Glomerular visceral epithelial cell (primary cell): ENCODE measurements around the gene VAC14.

ENCODE experiments used
- DNase-seq: peaks from one replicate; pipeline ENCODE4 v3.0.0-alpha.2; 2016; ENCODE audit errors: extremely low spot score

Gene VAC14

DNA sequence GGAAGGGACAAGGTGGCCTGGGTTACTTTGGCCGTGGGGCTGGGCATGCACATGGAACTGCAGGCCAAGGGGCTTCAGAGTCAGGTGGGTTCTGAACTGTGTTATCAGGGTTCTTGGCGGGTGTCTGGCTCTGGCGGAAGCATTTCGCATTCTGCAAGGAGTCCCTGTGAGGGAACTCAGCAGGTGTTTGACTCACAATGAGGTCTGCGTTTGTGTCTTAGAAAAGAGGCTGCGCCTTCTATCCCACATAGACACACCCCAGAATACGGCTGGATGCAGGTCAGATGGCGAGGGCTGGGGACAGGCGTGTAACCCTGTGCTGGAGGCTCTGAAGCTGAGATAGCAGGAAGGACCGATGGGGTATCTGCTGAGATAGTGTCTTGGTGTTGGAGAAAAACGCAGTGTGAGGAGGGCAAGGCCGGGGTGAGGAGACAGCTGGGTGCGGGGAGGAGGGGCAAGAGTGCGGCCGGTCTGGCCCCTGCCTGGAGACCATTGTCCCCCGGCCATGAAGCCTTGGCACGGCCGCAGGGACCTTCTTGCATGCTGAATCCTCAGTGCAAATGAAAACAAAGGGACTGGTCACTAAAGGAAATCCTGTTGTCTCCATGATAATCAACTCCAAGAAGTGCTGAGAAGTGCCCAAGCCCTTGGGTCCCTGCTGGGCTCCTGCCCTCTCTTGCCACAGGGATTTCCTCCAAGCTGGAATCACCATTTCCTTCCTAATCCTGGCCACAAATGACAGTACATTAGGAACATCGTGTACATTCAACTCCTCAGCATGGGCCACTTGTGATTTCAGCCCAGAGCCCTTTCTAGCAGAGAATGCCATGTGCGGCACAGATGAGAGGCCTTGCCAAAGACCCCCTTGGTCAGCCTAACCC, 92.4 kb downstream of the VAC14 start:
- DNase-seq: no peak

DNA sequence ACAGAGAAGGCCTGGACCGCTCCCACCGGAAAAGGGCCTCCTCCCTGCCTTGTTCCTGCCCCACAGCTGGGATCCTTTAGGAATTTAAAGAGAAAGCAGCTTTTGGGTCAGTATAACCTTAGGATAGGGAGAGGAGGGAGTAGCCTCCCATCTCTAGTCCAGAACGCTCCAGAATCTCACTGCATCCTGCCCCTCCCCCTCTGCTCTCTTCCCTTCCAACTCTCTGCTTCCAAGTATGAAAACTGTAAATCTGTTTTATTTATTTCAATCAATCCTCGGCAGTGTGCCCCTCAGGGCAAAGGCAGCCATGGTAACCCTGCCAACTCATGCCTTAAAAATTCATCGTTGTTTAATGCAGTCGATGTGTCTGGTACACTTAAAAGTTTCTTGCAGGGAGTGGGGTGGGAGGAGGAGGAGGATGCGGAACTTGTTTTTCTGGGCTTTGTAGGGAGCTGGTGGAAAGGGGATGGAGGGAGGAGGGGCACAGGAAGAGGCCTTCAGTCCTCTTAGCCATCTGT, 94.0 kb downstream of the VAC14 start:
- DNase-seq: peak; percentile 33

DNA sequence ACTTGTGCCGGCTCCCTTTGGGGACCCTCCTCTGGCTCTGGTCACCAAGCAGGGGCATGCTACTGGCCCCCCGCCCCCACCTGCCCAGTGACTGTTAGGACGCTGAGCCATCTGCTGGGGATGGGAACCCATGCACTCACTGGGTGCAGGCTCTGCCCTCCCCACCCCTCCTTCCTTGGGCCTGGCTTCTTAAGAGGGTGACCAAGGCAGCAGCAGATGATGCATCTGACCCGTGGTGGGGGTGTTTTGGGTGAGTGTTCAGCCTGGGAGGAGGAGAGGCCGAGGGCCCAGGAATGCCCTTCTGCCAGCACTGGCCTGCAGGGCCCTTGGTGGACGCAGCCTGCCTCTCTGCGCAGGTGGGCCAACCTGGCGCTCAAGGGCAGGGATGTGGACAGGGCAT, 95.9 kb downstream of the VAC14 start:
- DNase-seq: no peak

DNA sequence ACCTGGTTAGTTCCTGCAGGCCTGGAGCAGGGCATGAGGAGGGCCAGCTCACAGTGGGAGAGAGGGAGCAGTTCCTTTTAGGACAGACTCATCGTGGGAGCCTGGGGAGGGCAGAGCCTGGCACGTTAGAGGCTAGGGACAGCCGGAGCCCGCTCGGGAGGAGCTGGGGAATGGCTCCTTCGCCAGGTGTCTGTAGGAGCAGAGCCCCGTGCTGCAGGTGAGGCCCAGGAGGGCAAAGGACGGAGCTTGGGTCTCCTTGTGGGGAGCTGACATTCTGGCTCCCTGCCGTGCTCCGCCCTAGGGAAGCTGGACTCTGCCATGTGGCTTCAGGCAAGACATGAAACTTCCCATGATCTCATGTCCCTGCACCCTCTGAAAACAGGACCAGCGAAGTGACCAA, 96.4 kb downstream of the VAC14 start:
- DNase-seq: no peak

DNA sequence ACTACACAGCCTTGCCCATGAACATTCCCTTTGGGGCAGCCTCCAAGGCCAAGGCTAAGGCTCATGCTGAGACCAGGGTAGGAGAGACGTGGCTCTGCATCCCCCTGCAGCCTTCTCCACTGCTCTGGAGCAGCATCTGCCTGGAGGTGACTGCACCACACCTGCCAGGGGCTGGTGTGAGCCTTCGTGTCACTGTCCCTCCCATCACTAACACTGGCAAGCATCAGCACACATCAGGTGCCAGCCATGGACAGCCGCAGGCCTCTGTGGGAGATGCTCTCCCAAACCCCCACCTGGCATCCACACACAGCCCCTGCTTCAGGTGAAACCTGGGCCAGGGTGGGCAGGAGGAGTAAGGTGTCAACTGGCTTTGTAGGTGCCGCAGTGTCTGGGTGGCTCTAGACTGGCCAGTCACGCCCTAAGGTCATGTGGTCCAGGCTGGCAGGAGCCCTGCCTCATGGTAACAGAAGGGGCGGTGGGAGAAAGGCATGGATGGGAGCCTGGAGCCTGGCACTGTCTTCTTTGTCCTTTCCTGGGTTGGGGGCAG, 97.0 kb downstream of the VAC14 start:
- DNase-seq: no peak

DNA sequence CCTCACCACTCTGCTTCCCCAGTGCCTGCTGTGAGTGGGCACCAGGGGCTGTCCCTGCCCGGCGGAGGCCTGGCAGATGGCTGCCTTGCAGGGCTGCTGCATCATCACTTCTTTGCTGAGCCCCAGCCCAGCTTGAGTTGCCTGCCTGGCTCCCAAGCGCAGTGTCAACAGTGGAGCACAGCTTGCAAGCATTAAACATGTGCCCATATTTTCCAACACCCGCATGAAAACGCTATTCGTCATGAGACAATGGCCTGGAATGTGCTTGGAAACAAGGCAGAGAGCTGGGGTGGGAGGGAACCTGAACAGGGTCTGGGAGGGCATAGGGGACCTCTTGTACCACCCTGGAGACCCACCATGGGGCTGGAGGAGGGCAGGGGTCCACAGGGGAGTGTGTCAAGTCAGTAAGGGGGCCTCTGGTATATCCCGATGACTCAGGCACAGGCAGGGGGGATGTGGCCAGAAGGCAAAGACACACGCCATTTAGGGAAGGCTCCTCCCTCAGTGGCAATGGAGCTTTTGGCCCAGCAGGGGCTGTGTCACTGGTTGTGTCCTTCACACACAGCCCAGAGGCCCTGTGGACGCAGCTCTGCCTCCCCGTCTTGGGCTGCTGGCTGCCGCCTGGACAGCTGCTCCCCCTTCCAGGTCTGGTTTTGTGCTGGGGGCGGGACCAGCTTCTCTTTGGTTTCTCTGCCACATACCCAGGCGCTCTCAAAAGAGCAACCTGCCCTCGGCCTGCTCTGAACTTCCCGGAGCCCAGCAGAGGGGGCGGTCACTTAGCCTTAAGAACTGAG, 97.7 kb downstream of the VAC14 start:
- peak; percentile 20 for DNase-seq

DNA sequence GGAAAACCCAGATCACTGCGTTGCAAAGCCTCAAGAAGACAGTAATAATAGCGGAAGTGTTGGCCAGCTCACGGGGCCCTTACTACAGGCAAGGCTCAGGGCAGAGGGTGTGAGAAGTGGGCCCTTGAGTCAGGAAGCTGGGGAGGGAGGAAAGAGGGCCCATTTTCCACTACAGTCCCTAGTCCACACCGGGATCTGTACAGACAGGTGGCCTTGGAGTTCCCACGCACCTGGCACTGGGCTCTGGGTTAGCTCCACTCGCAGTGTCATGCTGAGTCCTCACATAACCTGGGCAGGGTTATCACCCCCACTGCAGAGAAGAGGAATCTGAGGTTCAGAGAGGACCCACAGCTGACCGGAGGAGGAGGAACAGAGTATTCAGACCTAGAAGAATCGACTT, 98.3 kb downstream of the VAC14 start:
- DNase-seq: no peak

DNA sequence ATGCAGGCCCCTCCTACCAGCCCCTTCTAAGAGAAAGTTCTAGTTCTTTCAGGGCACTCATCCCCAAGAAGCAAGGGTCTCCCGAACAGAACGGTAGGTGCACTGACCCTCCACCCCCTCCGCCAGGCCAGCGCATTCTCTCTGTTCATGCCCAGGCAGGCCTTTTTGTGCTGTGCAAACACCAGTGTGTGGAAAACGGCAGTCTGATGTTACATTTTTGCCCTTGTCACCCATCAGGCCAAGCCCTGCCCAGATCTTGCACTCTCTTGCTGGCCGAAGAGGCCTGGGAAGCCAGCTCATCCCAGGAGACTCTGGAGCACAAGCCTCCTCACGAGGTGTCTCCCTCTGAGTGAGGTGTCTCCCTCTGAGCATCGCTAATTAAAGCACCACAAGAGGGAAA, 99.0 kb downstream of the VAC14 start:
- no peak for DNase-seq

DNA sequence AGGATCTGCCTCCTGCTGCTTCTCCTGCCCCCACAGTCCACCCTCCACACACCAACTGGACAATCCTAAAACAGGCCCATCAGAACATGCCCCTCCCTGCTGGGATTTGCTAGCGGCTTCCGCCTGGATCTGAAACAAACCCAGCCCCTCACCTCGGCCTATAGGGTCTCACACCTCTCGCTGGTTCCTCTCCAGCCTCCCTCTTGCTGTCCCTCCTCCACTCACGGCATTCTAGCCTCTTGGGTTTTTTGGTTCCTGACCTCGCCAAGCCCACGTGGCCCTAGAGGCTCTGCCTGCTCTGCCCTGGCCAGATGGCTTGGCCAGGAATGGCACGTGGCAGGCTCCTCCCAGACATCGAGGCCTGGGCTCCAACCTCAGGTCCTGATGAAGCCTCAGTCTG, 99.4 kb downstream of the VAC14 start:
- no peak for DNase-seq

DNA sequence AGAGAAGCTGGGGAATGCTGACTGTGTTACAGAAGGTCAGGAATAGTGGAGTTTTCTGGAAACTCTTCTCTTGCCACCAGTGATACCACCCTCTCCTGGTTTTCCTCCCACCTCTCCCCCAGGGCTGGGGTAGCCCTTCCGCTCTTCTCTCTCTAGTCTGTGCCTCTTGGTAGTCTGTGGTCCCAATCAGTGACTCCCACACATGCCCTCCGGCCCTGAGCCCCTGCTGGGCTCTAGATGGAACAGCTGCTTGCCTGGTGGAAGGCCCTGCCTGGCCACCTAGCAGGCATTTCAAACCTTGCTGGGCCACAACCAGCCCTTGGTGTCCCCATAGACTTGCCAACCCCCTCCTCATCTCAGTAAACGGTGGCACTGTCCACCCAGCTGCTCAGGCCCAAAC, 99.9 kb downstream of the VAC14 start:
- DNase-seq: no peak

DNA sequence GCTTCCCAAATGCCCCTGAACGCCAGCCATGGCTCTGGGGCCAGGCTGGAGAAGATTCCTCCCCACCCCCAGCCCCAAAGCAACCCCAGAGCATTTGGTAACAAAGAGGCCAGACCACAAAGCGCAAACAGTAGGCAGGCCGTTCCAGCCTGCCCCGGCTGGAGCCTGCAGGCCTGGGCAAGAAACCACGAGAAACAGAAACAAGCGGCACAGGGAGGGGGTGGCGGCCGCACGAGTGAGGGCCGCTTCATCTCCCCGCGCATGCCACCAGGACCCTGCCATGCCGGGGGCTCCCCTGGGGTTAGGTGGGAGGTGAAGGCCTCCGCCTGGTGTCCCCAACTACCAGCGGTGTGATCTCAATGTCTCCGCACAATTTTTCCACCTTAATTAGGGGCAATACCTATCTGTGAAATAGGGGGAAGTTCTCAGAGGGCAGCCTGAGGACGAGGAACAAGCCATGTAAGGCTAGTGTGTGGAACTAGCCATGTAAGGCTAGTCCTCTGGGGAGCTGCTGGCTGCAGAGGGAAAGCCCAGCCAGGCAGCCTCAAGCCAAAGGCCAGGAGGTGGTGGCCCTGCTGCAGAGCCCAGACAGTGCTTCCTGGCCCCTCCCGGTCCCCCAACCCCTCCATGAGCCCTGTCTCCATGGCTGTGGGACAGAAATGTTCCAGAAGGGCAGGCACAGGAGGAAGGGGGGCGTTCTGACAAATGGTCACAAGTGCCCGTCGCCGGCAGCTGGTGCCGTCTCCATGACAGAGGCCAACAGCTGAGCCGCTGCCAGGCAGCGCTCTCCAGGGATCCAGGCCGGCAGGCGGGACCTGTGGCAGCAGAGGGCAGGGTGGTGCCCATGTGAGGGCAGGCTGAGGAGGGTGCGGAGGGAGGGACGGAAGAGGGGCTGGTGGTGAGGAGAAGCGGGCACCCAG, 100.6 kb downstream of the VAC14 start:
- no peak for DNase-seq

DNA sequence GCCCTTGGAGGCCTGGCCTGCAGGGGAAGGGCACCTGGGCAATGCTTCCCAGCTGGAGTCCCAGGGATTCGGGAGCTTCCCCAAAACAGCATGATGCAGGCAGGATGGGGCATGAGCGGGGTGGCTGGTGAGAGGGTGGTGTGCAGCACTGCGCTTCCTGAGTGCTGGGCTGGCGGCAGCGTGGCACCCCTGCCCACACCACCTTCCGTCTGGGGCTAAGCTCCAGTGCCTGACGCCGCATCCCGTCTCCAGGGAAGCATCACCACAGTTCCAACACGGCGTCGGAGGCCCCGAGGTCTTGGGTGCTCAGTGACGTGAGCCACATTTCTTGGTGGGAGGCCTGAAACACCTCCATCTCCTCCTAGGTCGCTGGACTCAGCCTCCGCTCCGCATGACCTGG, 101.3 kb downstream of the VAC14 start:
- DNase-seq: no peak

DNA sequence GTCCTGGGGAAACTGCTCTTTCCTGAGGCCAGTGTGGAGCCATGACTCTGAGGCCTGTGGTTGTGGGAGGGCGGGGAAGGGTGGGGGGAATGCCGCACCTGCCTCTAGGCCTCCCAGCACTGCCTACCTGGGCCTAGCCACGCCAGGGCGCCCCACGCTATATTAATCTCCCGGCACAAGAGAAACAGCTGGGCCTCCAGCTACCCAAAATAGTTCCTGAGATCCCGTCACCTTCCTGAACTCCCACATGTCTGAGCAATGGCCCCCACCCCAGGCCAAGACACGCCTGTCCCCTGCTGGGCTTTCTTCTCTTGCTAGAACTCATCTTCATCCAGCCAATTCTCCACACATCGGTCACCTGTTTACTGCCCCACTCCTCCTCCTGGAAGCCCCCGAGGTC, 102.1 kb downstream of the VAC14 start:
- no peak for DNase-seq

DNA sequence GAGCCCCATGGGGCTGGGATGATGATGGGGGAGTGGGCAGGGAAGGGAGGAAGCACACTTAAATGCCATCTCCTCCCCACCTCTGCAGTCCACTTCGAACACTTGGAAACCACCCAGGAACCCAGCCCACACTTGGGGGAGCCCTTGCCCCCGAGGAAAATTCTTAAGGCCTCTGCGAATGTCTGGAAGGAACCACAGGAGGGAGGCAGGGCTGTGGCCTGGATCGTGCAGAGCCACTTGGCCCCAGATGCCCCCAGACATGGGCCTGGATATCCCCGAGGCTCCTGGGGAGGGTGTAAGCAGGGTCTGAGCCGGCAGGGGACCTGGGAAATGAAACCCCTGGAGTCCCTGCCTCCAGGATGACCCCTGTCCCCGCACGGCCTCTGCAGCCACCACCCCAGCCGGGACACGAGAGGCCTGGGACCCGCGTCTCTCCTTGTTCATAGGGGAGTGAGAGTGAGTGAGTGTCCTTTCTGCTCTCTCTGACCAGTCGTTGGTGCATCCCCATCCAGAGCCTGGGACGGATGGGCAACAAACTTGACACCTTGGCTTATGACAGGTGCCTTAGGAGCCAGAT, 103.3 kb downstream of the VAC14 start:
- peak; percentile 42 for DNase-seq

DNA sequence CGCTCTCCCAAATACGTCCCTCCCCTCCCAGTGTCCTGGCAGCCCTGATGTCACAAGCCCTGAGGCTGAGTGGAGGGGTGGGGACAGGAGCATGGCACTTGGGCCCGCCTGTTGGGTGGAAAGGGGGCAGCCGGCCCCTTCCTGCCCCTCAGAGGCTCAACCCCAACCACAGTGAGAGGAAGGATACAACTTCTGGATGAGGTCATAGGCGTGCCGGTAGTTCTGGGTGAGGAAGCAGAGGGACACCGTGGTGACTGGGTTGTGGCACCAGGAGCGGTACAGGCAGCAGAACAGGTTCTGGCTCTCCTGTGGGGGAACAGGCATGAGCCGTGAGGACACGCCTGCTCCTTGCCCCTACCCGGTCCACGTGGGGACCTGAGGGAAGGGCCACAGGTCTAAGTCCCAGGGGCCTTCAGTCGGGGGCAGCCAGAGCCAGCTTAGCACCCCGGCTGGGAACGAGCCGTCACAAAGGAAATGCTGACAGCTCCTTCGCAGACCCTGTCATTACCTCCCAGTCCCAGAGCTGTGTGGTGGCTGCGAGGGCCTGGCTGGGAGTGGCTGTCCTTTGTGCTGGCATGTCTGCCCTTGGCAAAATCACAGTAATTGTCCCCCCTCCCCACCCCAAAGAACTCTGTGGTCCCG, 103.9 kb downstream of the VAC14 start:
- DNase-seq: peak; percentile 12

DNA sequence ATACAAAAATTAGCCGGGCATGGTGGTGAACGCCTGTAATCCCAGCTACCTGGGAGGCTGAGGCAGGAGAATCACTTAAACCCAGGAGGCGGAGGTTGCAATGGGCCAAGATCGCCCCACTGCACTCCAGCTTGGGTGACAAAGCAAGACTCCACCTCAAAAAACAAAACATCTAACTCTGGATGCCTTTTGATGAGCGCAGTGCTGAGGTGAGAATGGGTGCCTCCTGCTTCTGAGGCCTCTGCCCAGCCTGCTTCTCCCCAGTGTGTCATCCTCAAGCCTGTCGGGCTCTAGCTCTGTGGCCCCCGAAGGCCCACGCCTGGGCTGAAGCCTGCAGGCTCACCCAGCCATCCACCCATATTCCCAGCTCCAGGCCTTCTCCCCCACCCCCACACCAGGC, 104.6 kb downstream of the VAC14 start:
- DNase-seq: no peak

DNA sequence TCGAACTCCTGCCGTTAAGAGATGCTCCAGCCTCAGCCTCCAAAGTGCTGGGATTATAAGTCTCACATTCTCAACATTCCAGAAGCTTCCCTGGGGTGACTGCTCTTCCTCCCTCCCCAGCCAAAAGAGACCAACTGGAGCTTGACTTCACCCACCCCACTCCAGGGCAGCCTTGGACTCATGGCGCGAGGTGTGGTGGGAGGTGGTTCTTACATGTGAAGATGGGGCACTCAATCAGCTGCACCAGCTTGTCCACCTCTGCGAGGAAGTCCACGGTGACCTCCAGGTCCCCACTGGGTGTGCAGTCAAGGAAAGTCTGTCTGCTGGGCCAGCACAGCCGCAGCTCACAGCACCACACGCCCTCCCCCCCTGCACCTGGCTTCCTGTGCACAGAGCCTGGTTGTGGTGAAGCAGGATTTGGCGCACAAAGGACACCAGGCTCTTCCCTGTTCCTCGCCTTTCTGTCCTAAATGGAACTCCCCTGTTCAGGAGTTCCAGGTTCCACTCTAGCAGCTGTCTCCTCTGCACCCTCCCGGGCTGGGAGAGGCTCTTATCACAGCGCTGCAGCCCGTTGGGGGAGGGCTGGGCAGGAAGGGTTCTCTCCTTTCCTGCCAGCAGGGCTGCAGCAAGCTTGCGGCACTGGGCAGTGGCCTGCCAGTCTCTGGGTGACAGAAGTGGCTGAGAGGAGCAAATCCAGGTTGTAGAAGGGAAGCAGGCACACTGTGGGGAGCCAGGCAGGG, 105.5 kb downstream of the VAC14 start:
- DNase-seq: peak; percentile 74

DNA sequence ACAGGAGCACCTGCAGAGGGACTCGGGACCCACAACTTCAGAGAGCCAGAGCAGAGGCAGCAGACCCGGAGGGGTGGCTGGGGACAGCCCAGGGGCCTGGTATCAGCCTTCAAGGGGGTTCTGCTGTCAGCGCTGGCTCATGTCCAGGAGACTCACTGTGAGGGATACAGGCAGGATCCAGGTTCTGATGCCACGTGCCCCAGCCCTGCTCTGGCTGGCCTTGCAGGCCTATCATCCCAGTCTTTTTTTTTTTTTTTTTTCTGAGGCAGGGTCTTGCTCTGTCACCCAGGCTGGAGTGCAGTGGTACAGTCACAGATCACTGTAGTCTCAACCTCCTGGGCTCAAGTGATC, 106.1 kb downstream of the VAC14 start:
- peak; percentile 27 for DNase-seq

DNA sequence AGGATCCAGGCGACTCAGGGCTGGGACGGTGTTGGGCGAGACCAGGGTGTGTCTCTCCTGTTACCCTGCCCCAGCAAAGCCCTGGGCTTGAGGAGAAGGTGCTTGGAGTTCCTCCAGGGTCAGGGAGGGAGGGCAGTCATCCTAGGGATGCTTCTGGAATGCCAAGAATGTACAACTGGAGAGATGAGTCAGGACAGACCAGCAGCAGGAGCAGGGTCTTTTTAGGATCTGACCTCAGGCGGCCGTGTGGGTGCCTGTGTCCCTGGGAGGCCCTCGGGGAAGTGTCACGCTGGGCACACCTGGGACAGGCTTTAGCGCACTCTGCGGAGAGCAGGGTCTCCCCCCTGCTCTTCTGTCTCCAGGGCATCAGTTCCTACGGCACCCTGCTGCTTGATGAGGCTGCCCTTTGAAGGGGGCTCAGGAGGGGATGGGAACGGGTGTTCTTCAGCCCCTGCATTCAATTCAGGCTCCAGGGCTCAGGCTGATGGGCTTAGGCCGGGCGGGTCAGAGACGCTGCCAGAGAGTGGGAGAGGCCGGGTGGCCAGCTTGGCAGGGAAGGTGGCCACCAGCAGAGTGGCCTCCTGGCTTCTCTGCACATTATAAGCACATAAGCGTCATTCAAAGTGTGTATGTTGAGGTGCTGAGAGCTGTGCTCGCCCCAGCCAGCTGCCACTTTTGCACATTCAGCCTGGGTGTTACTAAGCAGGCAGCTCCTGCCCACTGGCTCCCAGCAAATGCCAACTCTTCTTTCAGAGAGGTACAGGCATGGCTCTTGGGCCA, 106.7 kb downstream of the VAC14 start:
- peak; percentile 91 for DNase-seq
